ENCODE measurements around the gene HIPK3.

GRCh38 chr11:33207408-33207985 lies 49.7 kb upstream of the HIPK3 start:
- TF ChIP-seq EZH2 (IDR thresholded peaks at IDR 0.05), result no peak
- TF ChIP-seq, protein P1, sequence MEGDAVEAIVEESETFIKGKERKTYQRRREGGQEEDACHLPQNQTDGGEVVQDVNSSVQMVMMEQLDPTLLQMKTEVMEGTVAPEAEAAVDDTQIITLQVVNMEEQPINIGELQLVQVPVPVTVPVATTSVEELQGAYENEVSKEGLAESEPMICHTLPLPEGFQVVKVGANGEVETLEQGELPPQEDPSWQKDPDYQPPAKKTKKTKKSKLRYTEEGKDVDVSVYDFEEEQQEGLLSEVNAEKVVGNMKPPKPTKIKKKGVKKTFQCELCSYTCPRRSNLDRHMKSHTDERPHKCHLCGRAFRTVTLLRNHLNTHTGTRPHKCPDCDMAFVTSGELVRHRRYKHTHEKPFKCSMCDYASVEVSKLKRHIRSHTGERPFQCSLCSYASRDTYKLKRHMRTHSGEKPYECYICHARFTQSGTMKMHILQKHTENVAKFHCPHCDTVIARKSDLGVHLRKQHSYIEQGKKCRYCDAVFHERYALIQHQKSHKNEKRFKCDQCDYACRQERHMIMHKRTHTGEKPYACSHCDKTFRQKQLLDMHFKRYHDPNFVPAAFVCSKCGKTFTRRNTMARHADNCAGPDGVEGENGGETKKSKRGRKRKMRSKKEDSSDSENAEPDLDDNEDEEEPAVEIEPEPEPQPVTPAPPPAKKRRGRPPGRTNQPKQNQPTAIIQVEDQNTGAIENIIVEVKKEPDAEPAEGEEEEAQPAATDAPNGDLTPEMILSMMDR (IDR thresholded peaks at IDR 0.05), result no peak
